ENCODE measurements around the gene ACTL9.
A peak's percentile ranks its signal among the peaks of the same experiment; 100 is the strongest.

Gene ACTL9

DNA sequence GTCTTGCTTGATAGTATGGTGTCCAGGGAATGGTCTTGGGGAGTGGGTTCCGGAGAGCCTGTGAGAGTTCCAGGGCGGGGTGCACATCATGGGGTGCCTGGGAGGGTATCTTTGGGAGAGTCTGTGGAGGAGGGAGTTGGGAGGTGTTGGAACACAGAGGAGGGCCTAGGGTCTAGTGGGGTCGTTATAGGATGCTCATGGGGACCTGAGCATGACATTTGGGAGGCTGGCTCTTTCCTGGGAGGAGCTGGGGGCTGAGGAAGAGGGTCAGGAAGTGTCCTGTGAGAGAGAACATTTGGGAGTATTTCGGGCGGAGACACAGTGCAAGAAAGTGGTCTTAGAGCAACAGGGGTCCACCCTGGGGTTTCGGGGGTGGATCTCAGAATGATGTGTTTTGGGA lies 2.7 kb downstream of the ACTL9 start:
- WGBS (ENCODE audit: extremely low coverage, insufficient coverage, insufficient read length): no CpG with 5 or more reads among the region's 6 CpGs
- no peaks in the 10 kb centered on the region for H3K79me2 ChIP-seq (ENCODE audit: control insufficient read depth, insufficient read depth, low read length, poor library complexity)
- no peaks in the 10 kb centered on the region for H3K4me1 ChIP-seq (ENCODE audit: control insufficient read depth in 1 of 2, insufficient read depth in 2 of 2, low read length in 2 of 2)
- H2AK5ac ChIP-seq (ENCODE audit: low read length): no peak overlapping the region
- H3K4me3 ChIP-seq (ENCODE audit: low read depth, low read length): no peak overlapping the region
- no peak overlapping the region for H3K23ac ChIP-seq (ENCODE audit: low read length)
- no peak overlapping the region for H2BK5ac ChIP-seq (ENCODE audit: low read depth, low read length, poor library complexity)
- H3K79me1 ChIP-seq (ENCODE audit: low read length): no peaks in the 10 kb centered on the region
- no peak overlapping the region for H3K27ac ChIP-seq (ENCODE audit: low read depth, low read length)
- H3K36me3 ChIP-seq (ENCODE audit: control insufficient read depth in 1 of 2, insufficient read depth in 2 of 2, low read length in 2 of 2): no peaks in the 10 kb centered on the region
- H4K91ac ChIP-seq (ENCODE audit: low read depth, low read length): no peak overlapping the region
- H4K8ac ChIP-seq (ENCODE audit: low read depth, low read length): no peak overlapping the region
- H4K12ac ChIP-seq (ENCODE audit: low read depth, low read length): no peak overlapping the region
- no peak overlapping the region for H3K9ac ChIP-seq (ENCODE audit: low read length)
- DNase-seq: no peak
- H3K14ac ChIP-seq (ENCODE audit: low read length): no peak overlapping the region
- H3K9me3 ChIP-seq (ENCODE audit: insufficient read depth, low read depth, low read length): peaks cover 7% of the 10 kb centered on the region
- no peak overlapping the region for H2AFZ ChIP-seq (ENCODE audit: insufficient read depth, low read length, poor library complexity)
- H3K4ac ChIP-seq (ENCODE audit: low read depth, low read length): no peak overlapping the region
- H2BK120ac ChIP-seq (ENCODE audit: insufficient read depth, low read length, poor library complexity): no peak overlapping the region
- H3K4me2 ChIP-seq (ENCODE audit: low read length): no peak overlapping the region
- H3K27me3 ChIP-seq (ENCODE audit: insufficient read depth, low read length): no peaks in the 10 kb centered on the region
- H3K18ac ChIP-seq (ENCODE audit: low read length): no peak overlapping the region
- no peak overlapping the region for H2BK12ac ChIP-seq (ENCODE audit: low read length)

DNA sequence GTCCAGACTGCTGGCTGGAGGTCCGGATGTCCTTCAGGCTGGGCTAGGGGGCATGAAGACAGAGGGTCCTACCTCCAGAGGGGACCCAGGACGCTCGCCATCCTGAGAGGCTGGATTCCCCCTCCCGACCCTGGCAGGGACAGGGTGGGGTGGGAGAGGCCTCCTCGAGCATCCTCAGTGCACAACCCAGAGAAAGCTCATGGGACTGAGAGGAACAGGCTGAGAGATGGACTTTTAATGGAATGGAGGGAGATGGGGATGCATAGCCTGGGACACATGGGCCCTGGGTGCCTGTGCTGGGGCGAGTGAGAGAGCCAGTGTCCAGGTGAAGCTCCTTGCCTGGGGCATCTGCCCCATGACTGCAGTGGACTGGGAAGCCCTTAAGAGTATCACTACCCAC lies 3.1 kb downstream of the ACTL9 start:
- Histone ChIP-seq H2BK5ac (ENCODE audit: low read depth, low read length, poor library complexity) (no peak overlapping the region), H2BK120ac (ENCODE audit: insufficient read depth, low read length, poor library complexity) (no peak overlapping the region), H3K4ac (ENCODE audit: low read depth, low read length) (no peak overlapping the region), H2BK12ac (ENCODE audit: low read length) (no peak overlapping the region), H3K14ac (ENCODE audit: low read length) (no peak overlapping the region), H3K4me2 (ENCODE audit: low read length) (no peak overlapping the region), H3K18ac (ENCODE audit: low read length) (no peak overlapping the region), H4K91ac (ENCODE audit: low read depth, low read length) (no peak overlapping the region), H3K9me3 (ENCODE audit: insufficient read depth, low read depth, low read length) (peaks cover 7% of the 10 kb centered on the region), H3K79me1 (ENCODE audit: low read length) (no peaks in the 10 kb centered on the region), H4K8ac (ENCODE audit: low read depth, low read length) (no peak overlapping the region), H4K12ac (ENCODE audit: low read depth, low read length) (no peak overlapping the region), H3K36me3 (ENCODE audit: control insufficient read depth in 1 of 2, insufficient read depth in 2 of 2, low read length in 2 of 2) (no peaks in the 10 kb centered on the region), H2AFZ (ENCODE audit: insufficient read depth, low read length, poor library complexity) (no peak overlapping the region), H3K27ac (ENCODE audit: low read depth, low read length) (no peak overlapping the region), H3K9ac (ENCODE audit: low read length) (no peak overlapping the region), H3K23ac (ENCODE audit: low read length) (no peak overlapping the region), H2AK5ac (ENCODE audit: low read length) (no peak overlapping the region), H3K27me3 (ENCODE audit: insufficient read depth, low read length) (no peaks in the 10 kb centered on the region), H3K4me1 (ENCODE audit: control insufficient read depth in 1 of 2, insufficient read depth in 2 of 2, low read length in 2 of 2) (no peaks in the 10 kb centered on the region), H3K4me3 (ENCODE audit: low read depth, low read length) (no peak overlapping the region), H3K79me2 (ENCODE audit: control insufficient read depth, insufficient read depth, low read length, poor library complexity) (no peaks in the 10 kb centered on the region)
- no CpG with 5 or more reads among the region's 6 CpGs for WGBS (ENCODE audit: extremely low coverage, insufficient coverage, insufficient read length)
- DNase-seq: no peak

DNA sequence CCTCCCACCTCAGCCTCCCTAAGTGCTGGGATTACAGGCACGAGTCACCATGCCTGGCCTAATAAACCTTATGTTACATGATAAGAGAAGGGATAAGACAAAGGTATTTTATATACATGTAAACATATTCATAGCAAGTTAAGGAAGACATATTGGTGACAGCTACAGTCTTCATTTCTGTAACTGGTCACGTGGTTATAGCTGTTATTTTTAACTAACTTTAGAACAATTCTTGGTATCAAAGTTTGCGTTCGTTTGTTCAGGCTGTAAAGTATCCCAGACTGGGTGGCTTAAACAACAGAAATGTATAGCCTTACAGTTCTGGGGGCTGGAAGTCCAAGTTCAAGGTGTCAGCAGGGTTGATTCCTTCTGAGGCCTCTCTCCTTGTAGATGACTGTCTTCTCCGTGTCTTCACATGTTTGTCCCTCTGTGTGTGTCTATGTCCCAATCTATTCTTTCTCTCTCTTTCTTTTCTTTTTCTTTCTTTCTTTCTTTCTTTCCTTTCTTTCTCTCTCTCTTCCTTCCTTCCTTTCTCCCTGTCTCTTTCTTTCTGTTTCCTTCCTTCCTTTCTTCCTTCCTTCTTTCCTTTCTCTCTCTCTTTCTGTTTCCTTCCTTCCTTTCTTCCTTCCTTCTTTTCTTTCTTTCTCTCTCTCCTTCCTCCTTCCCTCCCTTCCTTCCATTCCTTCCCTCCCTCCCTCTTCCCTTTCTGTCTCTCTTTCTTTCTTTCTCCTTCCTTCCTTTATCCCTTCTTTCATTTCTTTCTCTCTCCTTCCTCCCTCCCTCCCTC lies 7.6 kb downstream of the ACTL9 start:
- Histone ChIP-seq H3K79me2 (ENCODE audit: control insufficient read depth, insufficient read depth, low read length, poor library complexity) (no peaks in the 10 kb centered on the region), H2AK5ac (ENCODE audit: low read length) (no peak overlapping the region), H3K9me3 (ENCODE audit: insufficient read depth, low read depth, low read length) (peaks cover 3% of the 10 kb centered on the region), H3K4me3 (ENCODE audit: low read depth, low read length) (no peak overlapping the region), H3K4me2 (ENCODE audit: low read length) (no peak overlapping the region), H4K8ac (ENCODE audit: low read depth, low read length) (no peak overlapping the region), H3K9ac (ENCODE audit: low read length) (no peak overlapping the region), H3K27me3 (ENCODE audit: insufficient read depth, low read length) (no peaks in the 10 kb centered on the region), H3K23ac (ENCODE audit: low read length) (no peak overlapping the region), H3K4ac (ENCODE audit: low read depth, low read length) (no peak overlapping the region), H4K91ac (ENCODE audit: low read depth, low read length) (no peak overlapping the region), H3K18ac (ENCODE audit: low read length) (no peak overlapping the region), H3K27ac (ENCODE audit: low read depth, low read length) (no peak overlapping the region), H2AFZ (ENCODE audit: insufficient read depth, low read length, poor library complexity) (no peak overlapping the region), H3K36me3 (ENCODE audit: control insufficient read depth in 1 of 2, insufficient read depth in 2 of 2, low read length in 2 of 2) (no peaks in the 10 kb centered on the region), H2BK5ac (ENCODE audit: low read depth, low read length, poor library complexity) (no peak overlapping the region), H2BK120ac (ENCODE audit: insufficient read depth, low read length, poor library complexity) (no peak overlapping the region), H3K4me1 (ENCODE audit: control insufficient read depth in 1 of 2, insufficient read depth in 2 of 2, low read length in 2 of 2) (no peaks in the 10 kb centered on the region), H4K12ac (ENCODE audit: low read depth, low read length) (no peak overlapping the region), H2BK12ac (ENCODE audit: low read length) (no peak overlapping the region), H3K14ac (ENCODE audit: low read length) (no peak overlapping the region), H3K79me1 (ENCODE audit: low read length) (no peaks in the 10 kb centered on the region)
- WGBS (ENCODE audit: extremely low coverage, insufficient coverage, insufficient read length): no CpG with 5 or more reads among the region's 5 CpGs
- no peak for DNase-seq

DNA sequence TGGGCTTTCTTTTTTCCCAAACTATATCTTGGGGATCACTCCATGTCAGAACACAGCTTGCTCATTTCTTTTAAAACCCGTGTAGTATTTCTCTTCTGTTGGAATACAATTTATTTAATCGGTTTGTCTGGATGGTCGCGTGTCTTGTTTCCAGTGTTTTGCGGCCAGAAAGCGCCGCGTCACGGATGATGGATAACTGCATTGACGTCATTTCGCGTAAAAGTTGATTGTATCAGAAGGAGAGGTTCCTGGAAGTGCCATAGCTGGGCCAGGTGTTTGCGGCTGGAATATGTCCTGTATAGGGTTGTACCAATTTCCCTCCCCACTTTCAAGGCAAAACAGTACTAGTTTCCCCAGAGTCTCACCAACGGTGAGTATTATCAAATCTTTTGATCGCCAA lies 9.7 kb downstream of the ACTL9 start:
- no peak overlapping the region for H2AK5ac ChIP-seq (ENCODE audit: low read length)
- no peak overlapping the region for H4K8ac ChIP-seq (ENCODE audit: low read depth, low read length)
- no peak overlapping the region for H4K12ac ChIP-seq (ENCODE audit: low read depth, low read length)
- H3K4me3 ChIP-seq (ENCODE audit: low read depth, low read length): no peak overlapping the region
- H3K9me3 ChIP-seq (ENCODE audit: insufficient read depth, low read depth, low read length): peaks cover 2% of the 10 kb centered on the region
- DNase-seq: peak in 1 of 2 donors; percentile 40
- H2BK5ac ChIP-seq (ENCODE audit: low read depth, low read length, poor library complexity): no peak overlapping the region
- no peak overlapping the region for H2AFZ ChIP-seq (ENCODE audit: insufficient read depth, low read length, poor library complexity)
- H3K4me1 ChIP-seq (ENCODE audit: control insufficient read depth in 1 of 2, insufficient read depth in 2 of 2, low read length in 2 of 2): no peaks in the 10 kb centered on the region
- H3K9ac ChIP-seq (ENCODE audit: low read length): no peak overlapping the region
- H2BK120ac ChIP-seq (ENCODE audit: insufficient read depth, low read length, poor library complexity): no peak overlapping the region
- H3K27me3 ChIP-seq (ENCODE audit: insufficient read depth, low read length): no peaks in the 10 kb centered on the region
- H2BK12ac ChIP-seq (ENCODE audit: low read length): no peak overlapping the region
- no peaks in the 10 kb centered on the region for H3K79me2 ChIP-seq (ENCODE audit: control insufficient read depth, insufficient read depth, low read length, poor library complexity)
- no peak overlapping the region for H3K4ac ChIP-seq (ENCODE audit: low read depth, low read length)
- no peak overlapping the region for H3K27ac ChIP-seq (ENCODE audit: low read depth, low read length)
- no peaks in the 10 kb centered on the region for H3K36me3 ChIP-seq (ENCODE audit: control insufficient read depth in 1 of 2, insufficient read depth in 2 of 2, low read length in 2 of 2)
- no peak overlapping the region for H3K4me2 ChIP-seq (ENCODE audit: low read length)
- H3K14ac ChIP-seq (ENCODE audit: low read length): no peak overlapping the region
- H3K23ac ChIP-seq (ENCODE audit: low read length): no peak overlapping the region
- H3K79me1 ChIP-seq (ENCODE audit: low read length): no peaks in the 10 kb centered on the region
- WGBS (ENCODE audit: extremely low coverage, insufficient coverage, insufficient read length): no CpG with 5 or more reads among the region's 15 CpGs
- no peak overlapping the region for H3K18ac ChIP-seq (ENCODE audit: low read length)
- no peak overlapping the region for H4K91ac ChIP-seq (ENCODE audit: low read depth, low read length)

All from trophoblast cell (in vitro differentiated cells and primary cell).